HEK293 (cell line): ENCODE measurements around the gene PCBP4.

Experiments
- CTCF ChIA-PET: fragments of 350-600 bp; formaldehyde crosslinking; extraction: SDS; loops from one replicate; lab custom pipeline; 2021; ENCODE audit warnings: antibody characterized with exemption; lab: Yijun Ruan, JAX
- POLR2A ChIA-PET: fragments of 300-600 bp; formaldehyde crosslinking; extraction: SDS; loops from one replicate; lab custom pipeline; 2020; ENCODE audit warnings: antibody characterized with exemption, inconsistent platforms; lab: Yijun Ruan, JAX
- H3K27ac ChIP-seq: fragments of 200-500 bp; sonication (Bioruptor generic); 2 replicates; pipeline ENCODE4 v1.5.1; 2014; ENCODE audit warnings: low read depth, low read length, control low read depth, inconsistent platforms; ENCODE audit errors: extremely low read depth
- H3K36me3 ChIP-seq, 2 experiments: fragments of 200-500 bp in 1 of 2; sonication (Bioruptor generic) in 1 of 2; 1 replicate in 1 of 2; 2 replicates in 1 of 2; pipeline ENCODE4 v1.5.1; 2014 to 2017; ENCODE audit warnings: inconsistent platforms in 2 of 2, low read length in 2 of 2; ENCODE audit not compliant: control insufficient read depth in 2 of 2, insufficient read depth in 1 of 2
- H3K4me1 ChIP-seq: fragments of 200-500 bp; sonication (Bioruptor generic); 2 replicates; pipeline ENCODE4 v1.5.1; 2014; ENCODE audit warnings: mild to moderate bottlenecking, low read length, inconsistent platforms; ENCODE audit not compliant: control insufficient read depth, insufficient read depth
- H3K4me3 ChIP-seq: 2 replicates; pipeline ENCODE4 v1.5.1; 2011; ENCODE audit warnings: low read depth, mild to moderate bottlenecking, control low read depth, low read length, moderate library complexity
- H3K9me3 ChIP-seq: fragments of 200-500 bp; sonication (Bioruptor generic); 2 replicates; pipeline ENCODE4 v1.5.1; 2014; ENCODE audit warnings: low read depth, low read length, inconsistent platforms; ENCODE audit not compliant: control insufficient read depth, insufficient read depth
- GLI2 ChIP-seq: fragments of 450-650 bp; formaldehyde crosslinking; IDR thresholded peaks from 2 replicates; pipeline ENCODE4; 2017; ENCODE audit warnings: missing biosample characterization, missing genetic modification characterization, low read depth, borderline replicate concordance
- RBAK ChIP-seq: fragments of 450-650 bp; formaldehyde crosslinking; IDR thresholded peaks from 2 replicates; pipeline ENCODE4 v1.5.1; 2016; ENCODE audit warnings: missing biosample characterization, missing genetic modification characterization
- SALL2 ChIP-seq: fragments of 450-650 bp; formaldehyde crosslinking; IDR thresholded peaks from 2 replicates; pipeline ENCODE4 v1.5.0; 2017; ENCODE audit warnings: missing biosample characterization, mild to moderate bottlenecking, missing genetic modification characterization, borderline replicate concordance
- SCRT2 ChIP-seq: fragments of 450-650 bp; formaldehyde crosslinking; IDR thresholded peaks from 2 replicates; pipeline ENCODE4 v1.5.1; 2016; ENCODE audit warnings: missing biosample characterization, missing genetic modification characterization
- SP7 ChIP-seq: fragments of 450-650 bp; formaldehyde crosslinking; IDR thresholded peaks from 2 replicates; pipeline ENCODE4 v1.5.1; 2016; ENCODE audit warnings: missing biosample characterization, missing genetic modification characterization
- YY2 ChIP-seq: fragments of 450-650 bp; formaldehyde crosslinking; IDR thresholded peaks from 2 replicates; pipeline ENCODE4 v1.5.1; 2016; ENCODE audit warnings: missing biosample characterization, missing genetic modification characterization
- ZNF133 ChIP-seq: fragments of 450-650 bp; formaldehyde crosslinking; IDR thresholded peaks from 2 replicates; pipeline ENCODE4 v1.5.1; 2016; ENCODE audit warnings: missing biosample characterization, missing genetic modification characterization
- ZNF174 ChIP-seq: fragments of 450-650 bp; formaldehyde crosslinking; IDR thresholded peaks from 2 replicates; pipeline ENCODE4 v1.5.0; 2017; ENCODE audit warnings: missing biosample characterization, mild to moderate bottlenecking, missing genetic modification characterization
- ZNF274 ChIP-seq, 2 experiments: fragments of 200-500 bp in 1 of 2; fragments of 450-650 bp in 1 of 2; sonication (Bioruptor generic) in 1 of 2; formaldehyde crosslinking in 1 of 2; IDR thresholded peaks; 2 replicates each; pipeline versions ENCODE4 v1.5.1 to v1.6.1; 2014 to 2016; ENCODE audit warnings: borderline replicate concordance in 1 of 2, inconsistent platforms in 1 of 2, low read length in 1 of 2, missing biosample characterization in 1 of 2, missing genetic modification characterization in 1 of 2
- ZNF341 ChIP-seq: fragments of 450-650 bp; formaldehyde crosslinking; IDR thresholded peaks from 2 replicates; pipeline ENCODE4; 2016; ENCODE audit warnings: low read depth, missing biosample characterization, missing genetic modification characterization
- ZNF530 ChIP-seq: fragments of 450-650 bp; formaldehyde crosslinking; IDR thresholded peaks from 2 replicates; pipeline ENCODE4 v1.5.1; 2016; ENCODE audit warnings: low read depth, missing biosample characterization, missing genetic modification characterization
- ZNF558 ChIP-seq: fragments of 450-650 bp; formaldehyde crosslinking; IDR thresholded peaks from 2 replicates; pipeline ENCODE4 v1.5.1; 2016; ENCODE audit warnings: missing biosample characterization, missing genetic modification characterization
- ZNF580 ChIP-seq: fragments of 450-650 bp; formaldehyde crosslinking; IDR thresholded peaks from 2 replicates; pipeline ENCODE4 v1.5.1; 2016; ENCODE audit warnings: missing biosample characterization, missing genetic modification characterization
- ZNF701 ChIP-seq: fragments of 450-650 bp; formaldehyde crosslinking; IDR thresholded peaks from 2 replicates; pipeline ENCODE4 v1.5.1; 2016; ENCODE audit warnings: missing biosample characterization, missing genetic modification characterization
- ZNF704 ChIP-seq: fragments of 450-650 bp; formaldehyde crosslinking; IDR thresholded peaks from 2 replicates; pipeline ENCODE4 v1.5.1; 2016; ENCODE audit warnings: missing biosample characterization, missing genetic modification characterization
- ZNF707 ChIP-seq: fragments of 450-650 bp; formaldehyde crosslinking; IDR thresholded peaks from 2 replicates; pipeline ENCODE4 v1.5.1; 2016; ENCODE audit warnings: missing biosample characterization, missing genetic modification characterization
- ZNF747 ChIP-seq: fragments of 450-650 bp; formaldehyde crosslinking; IDR thresholded peaks from 2 replicates; pipeline ENCODE4 v1.5.1; 2016; ENCODE audit warnings: missing biosample characterization, missing genetic modification characterization
- ZSCAN30 ChIP-seq: fragments of 450-650 bp; IDR thresholded peaks from 2 replicates; pipeline ENCODE4 v1.5.1; 2018; ENCODE audit warnings: missing biosample characterization, mild to moderate bottlenecking, missing genetic modification characterization, moderate library complexity
- TF ChIP-seq, protein P1 (sequence below): fragments of 450-650 bp; formaldehyde crosslinking; IDR thresholded peaks from 2 replicates; pipeline ENCODE4 v1.5.1; 2016; ENCODE audit warnings: missing biosample characterization, missing genetic modification characterization
- TF ChIP-seq, protein P2 (sequence below): fragments of 450-650 bp; formaldehyde crosslinking; IDR thresholded peaks from 2 replicates; pipeline ENCODE4 v1.5.1; 2017; ENCODE audit warnings: missing biosample characterization, mild to moderate bottlenecking, missing genetic modification characterization, moderate library complexity

PCBP4 gene

GRCh38 chr3:51934991-51935885, 32.0 kb downstream of the PCBP4 start:
- no peaks in the 10 kb centered on the region for H3K9me3 ChIP-seq
- no peaks in the 10 kb centered on the region for H3K4me1 ChIP-seq
- no peak overlapping the region for H3K4me3 ChIP-seq
- TF ChIP-seq SALL2 (tag by site-specific recombination) (no peak), ZNF747 (tag by site-specific recombination) (no peak), RBAK (tag by site-specific recombination) (no peak), ZNF701 (tag by site-specific recombination) (no peak), YY2 (tag by site-specific recombination) (no peak)
- POLR2A ChIA-PET = interaction anchor here (0.6 kb wide), 1 partner anchor 653 kb away, joined by 5 read pairs; no protein-coding TSS in a partner anchor
- CTCF ChIA-PET = interaction anchor here (0.5 kb wide), 1 partner anchor 69 kb away, joined by 3 read pairs; no protein-coding TSS in a partner anchor
- H3K36me3 ChIP-seq = peaks cover 0 to 61% of the 10 kb centered on the region in 2 experiments; a peak in 1 of 3 replicates
- H3K27ac ChIP-seq = no peak overlapping the region

DNA sequence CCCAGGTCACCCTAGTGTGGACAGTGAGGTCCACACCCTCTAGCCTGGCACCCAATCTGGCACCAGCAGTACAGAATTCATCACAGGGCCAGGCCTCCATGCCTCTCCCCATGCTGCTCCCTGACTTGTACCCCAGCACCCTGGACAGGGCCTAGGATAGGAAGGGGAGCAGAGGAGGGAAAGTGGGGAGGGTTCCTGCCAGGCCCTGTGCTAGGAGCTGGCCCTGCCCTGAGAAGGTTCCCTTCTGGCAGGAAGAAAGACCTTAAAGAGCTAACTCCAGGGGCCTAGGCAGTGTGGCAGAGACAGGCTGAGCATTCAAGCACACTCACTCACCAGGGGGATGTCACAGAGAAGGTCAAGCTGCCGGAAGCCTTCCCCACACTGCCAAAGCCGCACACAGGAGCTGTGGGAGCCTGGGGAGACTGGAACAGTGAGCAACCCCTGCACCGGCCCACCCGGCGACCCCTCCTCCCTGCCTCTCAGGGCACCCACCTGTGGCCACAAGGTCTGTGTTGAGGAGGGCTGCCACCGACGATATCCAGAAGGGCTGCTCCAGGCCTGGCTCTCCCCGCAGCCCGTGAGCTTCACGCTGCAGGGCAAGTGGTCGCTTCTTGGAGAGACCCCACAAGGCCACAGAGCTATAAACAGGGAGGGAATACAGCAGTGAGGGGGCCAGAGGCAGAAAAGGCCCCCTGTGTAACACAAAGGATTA, 33.0 kb downstream of the PCBP4 start:
- Histone ChIP-seq H3K36me3 (peaks cover 0 to 61% of the 10 kb centered on the region in 2 experiments; a peak in 1 of 3 replicates), H3K4me3 (no peak overlapping the region), H3K4me1 (no peaks in the 10 kb centered on the region), H3K9me3 (no peaks in the 10 kb centered on the region), H3K27ac (no peak overlapping the region)
- POLR2A ChIA-PET = interaction anchor here (0.6 kb wide), 1 partner anchor 654 kb away, joined by 5 read pairs; no protein-coding TSS in a partner anchor
- TF ChIP-seq, protein P1, sequence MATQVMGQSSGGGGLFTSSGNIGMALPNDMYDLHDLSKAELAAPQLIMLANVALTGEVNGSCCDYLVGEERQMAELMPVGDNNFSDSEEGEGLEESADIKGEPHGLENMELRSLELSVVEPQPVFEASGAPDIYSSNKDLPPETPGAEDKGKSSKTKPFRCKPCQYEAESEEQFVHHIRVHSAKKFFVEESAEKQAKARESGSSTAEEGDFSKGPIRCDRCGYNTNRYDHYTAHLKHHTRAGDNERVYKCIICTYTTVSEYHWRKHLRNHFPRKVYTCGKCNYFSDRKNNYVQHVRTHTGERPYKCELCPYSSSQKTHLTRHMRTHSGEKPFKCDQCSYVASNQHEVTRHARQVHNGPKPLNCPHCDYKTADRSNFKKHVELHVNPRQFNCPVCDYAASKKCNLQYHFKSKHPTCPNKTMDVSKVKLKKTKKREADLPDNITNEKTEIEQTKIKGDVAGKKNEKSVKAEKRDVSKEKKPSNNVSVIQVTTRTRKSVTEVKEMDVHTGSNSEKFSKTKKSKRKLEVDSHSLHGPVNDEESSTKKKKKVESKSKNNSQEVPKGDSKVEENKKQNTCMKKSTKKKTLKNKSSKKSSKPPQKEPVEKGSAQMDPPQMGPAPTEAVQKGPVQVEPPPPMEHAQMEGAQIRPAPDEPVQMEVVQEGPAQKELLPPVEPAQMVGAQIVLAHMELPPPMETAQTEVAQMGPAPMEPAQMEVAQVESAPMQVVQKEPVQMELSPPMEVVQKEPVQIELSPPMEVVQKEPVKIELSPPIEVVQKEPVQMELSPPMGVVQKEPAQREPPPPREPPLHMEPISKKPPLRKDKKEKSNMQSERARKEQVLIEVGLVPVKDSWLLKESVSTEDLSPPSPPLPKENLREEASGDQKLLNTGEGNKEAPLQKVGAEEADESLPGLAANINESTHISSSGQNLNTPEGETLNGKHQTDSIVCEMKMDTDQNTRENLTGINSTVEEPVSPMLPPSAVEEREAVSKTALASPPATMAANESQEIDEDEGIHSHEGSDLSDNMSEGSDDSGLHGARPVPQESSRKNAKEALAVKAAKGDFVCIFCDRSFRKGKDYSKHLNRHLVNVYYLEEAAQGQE (tag by site-specific recombination) = peak; percentile 85
- no peak for TF ChIP-seq ZNF580
- TF ChIP-seq SCRT2 (tag by site-specific recombination) = 0 out of 2 replicates have a peak, but pooled peaks have one; percentile 42
- CTCF ChIA-PET = interaction anchor here (0.6 kb wide), 1 partner anchor 8 kb away, joined by 3 read pairs; no protein-coding TSS in a partner anchor

DNA sequence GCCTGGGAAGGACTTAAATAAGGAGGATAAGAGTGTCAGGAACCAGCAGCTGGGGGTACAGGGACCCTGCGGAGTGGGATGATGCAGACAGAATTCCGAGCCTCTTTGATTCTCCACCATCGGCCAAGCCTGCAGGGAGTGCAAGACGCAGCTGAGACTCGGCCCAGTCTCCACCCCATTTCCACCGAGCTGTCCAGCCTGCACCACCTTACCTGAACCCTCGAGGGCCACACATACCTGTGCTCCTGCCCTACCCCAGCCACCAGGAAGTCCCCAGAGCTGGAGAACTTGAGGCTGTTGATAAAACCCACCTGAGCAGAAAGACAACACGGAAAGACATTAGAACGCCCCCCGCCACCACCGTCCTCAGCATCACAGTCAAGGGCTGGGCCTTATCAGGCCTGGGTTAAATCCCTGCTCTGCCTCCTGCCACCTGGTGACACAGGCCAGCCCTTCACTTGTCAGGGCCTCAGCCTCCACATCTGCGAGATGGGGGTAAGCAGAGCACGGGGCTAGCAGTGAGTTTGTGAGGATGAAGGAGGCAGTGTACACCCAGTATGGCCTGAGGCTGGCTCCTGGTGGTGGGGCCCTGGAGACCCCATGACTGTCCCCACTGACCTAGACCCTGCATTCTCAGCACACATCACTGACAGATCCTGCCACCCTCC, 33.6 kb downstream of the PCBP4 start:
- CTCF ChIA-PET = interaction anchor here (0.6 to 1.1 kb wide), 3 partner anchors 8 to 120 kb away, joined by 3 to 5 read pairs (median 3); partner anchors contain the start of gene RRP9
- H3K27ac ChIP-seq = no peak overlapping the region
- H3K9me3 ChIP-seq = no peaks in the 10 kb centered on the region
- peaks cover 0 to 54% of the 10 kb centered on the region in 2 experiments; a peak in 1 of 3 replicates for H3K36me3 ChIP-seq
- POLR2A ChIA-PET = interaction anchor here (0.6 to 1.7 kb wide), 3 partner anchors 8 to 153 kb away, joined by 3 to 9 read pairs (median 4); partner anchors contain the start of genes PARP3, RPL29 and RRP9
- TF ChIP-seq GLI2 (tag by site-specific recombination) = no peak
- no peak for TF ChIP-seq ZNF558 (tag by site-specific recombination)
- TF ChIP-seq ZNF707 (tag by site-specific recombination) = no peak
- TF ChIP-seq, protein P2, sequence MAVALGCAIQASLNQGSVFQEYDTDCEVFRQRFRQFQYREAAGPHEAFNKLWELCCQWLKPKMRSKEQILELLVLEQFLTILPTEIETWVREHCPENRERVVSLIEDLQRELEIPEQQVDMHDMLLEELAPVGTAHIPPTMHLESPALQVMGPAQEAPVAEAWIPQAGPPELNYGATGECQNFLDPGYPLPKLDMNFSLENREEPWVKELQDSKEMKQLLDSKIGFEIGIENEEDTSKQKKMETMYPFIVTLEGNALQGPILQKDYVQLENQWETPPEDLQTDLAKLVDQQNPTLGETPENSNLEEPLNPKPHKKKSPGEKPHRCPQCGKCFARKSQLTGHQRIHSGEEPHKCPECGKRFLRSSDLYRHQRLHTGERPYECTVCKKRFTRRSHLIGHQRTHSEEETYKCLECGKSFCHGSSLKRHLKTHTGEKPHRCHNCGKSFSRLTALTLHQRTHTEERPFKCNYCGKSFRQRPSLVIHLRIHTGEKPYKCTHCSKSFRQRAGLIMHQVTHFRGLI (tag by site-specific recombination) = no peak
- no peak for TF ChIP-seq ZNF274 (IDR thresholded peaks at IDR 0.05; ENCODE audit: low read length)
- no peak for TF ChIP-seq ZNF274 (tag by site-specific recombination; IDR thresholded peaks at IDR 0.05; ENCODE audit: borderline replicate concordance)
- no peak for TF ChIP-seq ZSCAN30 (tag by site-specific recombination)
- TF ChIP-seq ZNF174 (tag by site-specific recombination) = no peak
- no peak for TF ChIP-seq SP7 (tag by site-specific recombination)
- TF ChIP-seq ZNF704 (tag by site-specific recombination) = no peak
- no peak for TF ChIP-seq ZNF133 (tag by site-specific recombination)
- no peak for TF ChIP-seq ZNF341 (tag by site-specific recombination)
- TF ChIP-seq YY2 (tag by site-specific recombination) = no peak
- no peak for TF ChIP-seq ZNF530 (tag by site-specific recombination)
- H3K4me1 ChIP-seq = no peaks in the 10 kb centered on the region
- no peak overlapping the region for H3K4me3 ChIP-seq
